HepG2 (cell line): Measurements from ENCODE around the gene METTL26. TPM values are rescaled to one million over a fixed set of nuclear protein-coding genes. Genes with fewer than 3 reads are reported as not detected.

Experiments used
- AGO2 ChIP-seq: fragments of 200-400 bp; formaldehyde crosslinking; optimal IDR thresholded peaks from 2 replicates; pipeline ENCODE3; 2017; ENCODE audit warnings: mild to moderate bottlenecking, low read depth, low read length, moderate library complexity
- FOXJ3 ChIP-seq: sonication (generic); formaldehyde crosslinking; IDR thresholded peaks from 2 replicates; pipeline ENCODE4 v1.4.0; 2020; ENCODE audit warnings: missing genetic modification reagents, mild to moderate bottlenecking, borderline replicate concordance
- HMG20A ChIP-seq: IDR thresholded peaks from 2 replicates; pipeline ENCODE4 v1.6.1; 2016; ENCODE audit warnings: borderline replicate concordance
- SMC3 ChIP-seq: IDR thresholded peaks from 2 replicates; pipeline ENCODE4 v1.6.1; 2011; ENCODE audit warnings: low read length, improper control_type of control experiment
- USF2 ChIP-seq, 2 experiments: sonication (generic) in 1 of 2; formaldehyde crosslinking in 1 of 2; IDR thresholded peaks; 2 replicates each; pipeline versions ENCODE4 v1.5.1 to v1.6.1; 2011 to 2020; ENCODE audit warnings: borderline replicate concordance in 1 of 2, low read depth in 1 of 2, low read length in 1 of 2, mild to moderate bottlenecking in 1 of 2, missing genetic modification reagents in 1 of 2, moderate library complexity in 1 of 2
- polyA plus RNA-seq, 8 experiments: library from polyadenylated mRNA; depleted of rRNA in 3 of 8; stranded (reverse) in 7 of 8; unstranded in 1 of 8; fragments of >200 nt; fragmentation: Illumina TruSeq in 4 of 8; extraction: Trizol in 4 of 8; gene quantifications; 2 replicates each; pipeline versions ENCODE4 v1.2.1 to v1.2.3, GENCODE V29; 2011 to 2016; ENCODE audit warnings: low read depth in 4 of 8, missing spikeins in 1 of 8, mixed read lengths in 1 of 8; ENCODE audit not compliant: insufficient read depth in 1 of 8
- total RNA-seq, 5 experiments: library from RNA; depleted of rRNA; stranded (reverse); fragments of >200 nt; fragmentation: Illumina TruSeq; extraction: Trizol; gene quantifications; 2 replicates each; pipeline ENCODE4 v1.2.3, GENCODE V29; 2016; ENCODE audit warnings: low read depth in 1 of 5
- TF ChIP-seq, protein P1 (sequence below): sonication (generic); formaldehyde crosslinking; IDR thresholded peaks from 2 replicates; pipeline ENCODE4 v1.9.0; 2022; ENCODE audit warnings: low read depth, missing genetic modification reagents
- TF ChIP-seq, protein P2 (sequence below): sonication (generic); formaldehyde crosslinking; IDR thresholded peaks from 2 replicates; pipeline ENCODE4 v1.9.0; 2022; ENCODE audit warnings: missing genetic modification reagents, mild to moderate bottlenecking, borderline replicate concordance
- TF ChIP-seq, protein P3 (sequence below), 2 experiments: sonication (generic) in 1 of 2; formaldehyde crosslinking in 1 of 2; IDR thresholded peaks; 2 replicates each; pipeline versions ENCODE4 v1.4.0 to v1.6.1; 2016 to 2020; ENCODE audit warnings: borderline replicate concordance in 1 of 2, low read depth in 1 of 2, mild to moderate bottlenecking in 1 of 2, missing genetic modification reagents in 1 of 2
- TF ChIP-seq, protein P4 (sequence below): IDR thresholded peaks from 2 replicates; pipeline ENCODE4 v1.4.0; 2020; ENCODE audit warnings: mild to moderate bottlenecking, missing genetic modification reagents
- TF ChIP-seq, protein P5 (sequence below): sonication (generic); formaldehyde crosslinking; IDR thresholded peaks from 2 replicates; pipeline ENCODE4 v1.4.0; 2020; ENCODE audit warnings: missing genetic modification reagents

METTL26 gene
- total and polyA plus RNA-seq, 2 of the 13 experiments (the other 11 are each of a cell fraction or from before 2014, with no cell fraction given), result 65.5 to 70.1 TPM

- TF ChIP-seq, protein P1, sequence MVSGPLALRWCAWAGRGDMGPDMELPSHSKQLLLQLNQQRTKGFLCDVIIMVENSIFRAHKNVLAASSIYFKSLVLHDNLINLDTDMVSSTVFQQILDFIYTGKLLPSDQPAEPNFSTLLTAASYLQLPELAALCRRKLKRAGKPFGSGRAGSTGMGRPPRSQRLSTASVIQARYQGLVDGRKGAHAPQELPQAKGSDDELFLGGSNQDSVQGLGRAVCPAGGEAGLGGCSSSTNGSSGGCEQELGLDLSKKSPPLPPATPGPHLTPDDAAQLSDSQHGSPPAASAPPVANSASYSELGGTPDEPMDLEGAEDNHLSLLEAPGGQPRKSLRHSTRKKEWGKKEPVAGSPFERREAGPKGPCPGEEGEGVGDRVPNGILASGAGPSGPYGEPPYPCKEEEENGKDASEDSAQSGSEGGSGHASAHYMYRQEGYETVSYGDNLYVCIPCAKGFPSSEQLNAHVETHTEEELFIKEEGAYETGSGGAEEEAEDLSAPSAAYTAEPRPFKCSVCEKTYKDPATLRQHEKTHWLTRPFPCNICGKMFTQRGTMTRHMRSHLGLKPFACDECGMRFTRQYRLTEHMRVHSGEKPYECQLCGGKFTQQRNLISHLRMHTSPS (CRISPR knock-in tag), result peak; percentile 67; the same call in 1 of the 2 replicates
- TF ChIP-seq, protein P2, sequence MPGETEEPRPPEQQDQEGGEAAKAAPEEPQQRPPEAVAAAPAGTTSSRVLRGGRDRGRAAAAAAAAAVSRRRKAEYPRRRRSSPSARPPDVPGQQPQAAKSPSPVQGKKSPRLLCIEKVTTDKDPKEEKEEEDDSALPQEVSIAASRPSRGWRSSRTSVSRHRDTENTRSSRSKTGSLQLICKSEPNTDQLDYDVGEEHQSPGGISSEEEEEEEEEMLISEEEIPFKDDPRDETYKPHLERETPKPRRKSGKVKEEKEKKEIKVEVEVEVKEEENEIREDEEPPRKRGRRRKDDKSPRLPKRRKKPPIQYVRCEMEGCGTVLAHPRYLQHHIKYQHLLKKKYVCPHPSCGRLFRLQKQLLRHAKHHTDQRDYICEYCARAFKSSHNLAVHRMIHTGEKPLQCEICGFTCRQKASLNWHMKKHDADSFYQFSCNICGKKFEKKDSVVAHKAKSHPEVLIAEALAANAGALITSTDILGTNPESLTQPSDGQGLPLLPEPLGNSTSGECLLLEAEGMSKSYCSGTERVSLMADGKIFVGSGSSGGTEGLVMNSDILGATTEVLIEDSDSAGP (CRISPR knock-in tag), result peak; percentile 70; the same call in 1 of the 2 replicates
- no peak for TF ChIP-seq USF2 (IDR thresholded peaks at IDR 0.05; ENCODE audit: low read depth, low read length)
- TF ChIP-seq USF2 (CRISPR knock-in tag; IDR thresholded peaks at IDR 0.05; ENCODE audit: borderline replicate concordance), result peak; percentile 87; the same call in 1 of the 2 replicates
- TF ChIP-seq, protein P3, sequence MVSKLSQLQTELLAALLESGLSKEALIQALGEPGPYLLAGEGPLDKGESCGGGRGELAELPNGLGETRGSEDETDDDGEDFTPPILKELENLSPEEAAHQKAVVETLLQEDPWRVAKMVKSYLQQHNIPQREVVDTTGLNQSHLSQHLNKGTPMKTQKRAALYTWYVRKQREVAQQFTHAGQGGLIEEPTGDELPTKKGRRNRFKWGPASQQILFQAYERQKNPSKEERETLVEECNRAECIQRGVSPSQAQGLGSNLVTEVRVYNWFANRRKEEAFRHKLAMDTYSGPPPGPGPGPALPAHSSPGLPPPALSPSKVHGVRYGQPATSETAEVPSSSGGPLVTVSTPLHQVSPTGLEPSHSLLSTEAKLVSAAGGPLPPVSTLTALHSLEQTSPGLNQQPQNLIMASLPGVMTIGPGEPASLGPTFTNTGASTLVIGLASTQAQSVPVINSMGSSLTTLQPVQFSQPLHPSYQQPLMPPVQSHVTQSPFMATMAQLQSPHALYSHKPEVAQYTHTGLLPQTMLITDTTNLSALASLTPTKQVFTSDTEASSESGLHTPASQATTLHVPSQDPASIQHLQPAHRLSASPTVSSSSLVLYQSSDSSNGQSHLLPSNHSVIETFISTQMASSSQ (IDR thresholded peaks at IDR 0.05; ENCODE audit: low read depth), result no peak
- TF ChIP-seq, protein P3 (CRISPR knock-in tag; IDR thresholded peaks at IDR 0.05; ENCODE audit: borderline replicate concordance), result 0 out of 2 replicates have a peak, but pooled peaks have one; percentile 29
- no peak for TF ChIP-seq SMC3
- TF ChIP-seq, protein P4, sequence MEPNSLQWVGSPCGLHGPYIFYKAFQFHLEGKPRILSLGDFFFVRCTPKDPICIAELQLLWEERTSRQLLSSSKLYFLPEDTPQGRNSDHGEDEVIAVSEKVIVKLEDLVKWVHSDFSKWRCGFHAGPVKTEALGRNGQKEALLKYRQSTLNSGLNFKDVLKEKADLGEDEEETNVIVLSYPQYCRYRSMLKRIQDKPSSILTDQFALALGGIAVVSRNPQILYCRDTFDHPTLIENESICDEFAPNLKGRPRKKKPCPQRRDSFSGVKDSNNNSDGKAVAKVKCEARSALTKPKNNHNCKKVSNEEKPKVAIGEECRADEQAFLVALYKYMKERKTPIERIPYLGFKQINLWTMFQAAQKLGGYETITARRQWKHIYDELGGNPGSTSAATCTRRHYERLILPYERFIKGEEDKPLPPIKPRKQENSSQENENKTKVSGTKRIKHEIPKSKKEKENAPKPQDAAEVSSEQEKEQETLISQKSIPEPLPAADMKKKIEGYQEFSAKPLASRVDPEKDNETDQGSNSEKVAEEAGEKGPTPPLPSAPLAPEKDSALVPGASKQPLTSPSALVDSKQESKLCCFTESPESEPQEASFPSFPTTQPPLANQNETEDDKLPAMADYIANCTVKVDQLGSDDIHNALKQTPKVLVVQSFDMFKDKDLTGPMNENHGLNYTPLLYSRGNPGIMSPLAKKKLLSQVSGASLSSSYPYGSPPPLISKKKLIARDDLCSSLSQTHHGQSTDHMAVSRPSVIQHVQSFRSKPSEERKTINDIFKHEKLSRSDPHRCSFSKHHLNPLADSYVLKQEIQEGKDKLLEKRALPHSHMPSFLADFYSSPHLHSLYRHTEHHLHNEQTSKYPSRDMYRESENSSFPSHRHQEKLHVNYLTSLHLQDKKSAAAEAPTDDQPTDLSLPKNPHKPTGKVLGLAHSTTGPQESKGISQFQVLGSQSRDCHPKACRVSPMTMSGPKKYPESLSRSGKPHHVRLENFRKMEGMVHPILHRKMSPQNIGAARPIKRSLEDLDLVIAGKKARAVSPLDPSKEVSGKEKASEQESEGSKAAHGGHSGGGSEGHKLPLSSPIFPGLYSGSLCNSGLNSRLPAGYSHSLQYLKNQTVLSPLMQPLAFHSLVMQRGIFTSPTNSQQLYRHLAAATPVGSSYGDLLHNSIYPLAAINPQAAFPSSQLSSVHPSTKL (CRISPR knock-in tag), result no peak
- TF ChIP-seq, protein P5, sequence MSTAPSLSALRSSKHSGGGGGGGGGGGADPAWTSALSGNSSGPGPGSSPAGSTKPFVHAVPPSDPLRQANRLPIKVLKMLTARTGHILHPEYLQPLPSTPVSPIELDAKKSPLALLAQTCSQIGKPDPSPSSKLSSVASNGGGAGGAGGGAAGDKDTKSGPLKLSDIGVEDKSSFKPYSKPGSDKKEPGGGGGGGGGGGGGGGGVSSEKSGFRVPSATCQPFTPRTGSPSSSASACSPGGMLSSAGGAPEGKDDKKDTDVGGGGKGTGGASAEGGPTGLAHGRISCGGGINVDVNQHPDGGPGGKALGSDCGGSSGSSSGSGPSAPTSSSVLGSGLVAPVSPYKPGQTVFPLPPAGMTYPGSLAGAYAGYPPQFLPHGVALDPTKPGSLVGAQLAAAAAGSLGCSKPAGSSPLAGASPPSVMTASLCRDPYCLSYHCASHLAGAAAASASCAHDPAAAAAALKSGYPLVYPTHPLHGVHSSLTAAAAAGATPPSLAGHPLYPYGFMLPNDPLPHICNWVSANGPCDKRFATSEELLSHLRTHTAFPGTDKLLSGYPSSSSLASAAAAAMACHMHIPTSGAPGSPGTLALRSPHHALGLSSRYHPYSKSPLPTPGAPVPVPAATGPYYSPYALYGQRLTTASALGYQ (CRISPR knock-in tag), result peak; percentile 73; the same call in 1 of the 2 replicates
- peak; percentile 78 for TF ChIP-seq AGO2
- peak; percentile 59; the same call in 1 of the 2 replicates for TF ChIP-seq FOXJ3 (CRISPR knock-in tag)
- 0 out of 2 replicates have a peak, but pooled peaks have one; percentile 3 for TF ChIP-seq HMG20A
Measured at GRCh38 chr16:630249-630814, 5.8 kb downstream of the METTL26 start (continued).
